RPMI7951 (cell line): Measurements from ENCODE around the gene PPP6R1. TPM values are rescaled to one million over a fixed set of nuclear protein-coding genes. Genes with fewer than 3 reads are reported as not detected.

ENCODE experiments used
- DNase-seq: peaks from one replicate; pipeline ENCODE4 v3.0.0-alpha.2; 2012; ENCODE audit warnings: low read depth
- total RNA-seq: library from RNA; depleted of rRNA; stranded (reverse); fragments of >200 nt; shearing (Covaris generic); gene quantifications from 2 replicates; pipeline ENCODE4 v1.2.3, GENCODE V29; 2014; rRNA removed

Gene PPP6R1, protein sequence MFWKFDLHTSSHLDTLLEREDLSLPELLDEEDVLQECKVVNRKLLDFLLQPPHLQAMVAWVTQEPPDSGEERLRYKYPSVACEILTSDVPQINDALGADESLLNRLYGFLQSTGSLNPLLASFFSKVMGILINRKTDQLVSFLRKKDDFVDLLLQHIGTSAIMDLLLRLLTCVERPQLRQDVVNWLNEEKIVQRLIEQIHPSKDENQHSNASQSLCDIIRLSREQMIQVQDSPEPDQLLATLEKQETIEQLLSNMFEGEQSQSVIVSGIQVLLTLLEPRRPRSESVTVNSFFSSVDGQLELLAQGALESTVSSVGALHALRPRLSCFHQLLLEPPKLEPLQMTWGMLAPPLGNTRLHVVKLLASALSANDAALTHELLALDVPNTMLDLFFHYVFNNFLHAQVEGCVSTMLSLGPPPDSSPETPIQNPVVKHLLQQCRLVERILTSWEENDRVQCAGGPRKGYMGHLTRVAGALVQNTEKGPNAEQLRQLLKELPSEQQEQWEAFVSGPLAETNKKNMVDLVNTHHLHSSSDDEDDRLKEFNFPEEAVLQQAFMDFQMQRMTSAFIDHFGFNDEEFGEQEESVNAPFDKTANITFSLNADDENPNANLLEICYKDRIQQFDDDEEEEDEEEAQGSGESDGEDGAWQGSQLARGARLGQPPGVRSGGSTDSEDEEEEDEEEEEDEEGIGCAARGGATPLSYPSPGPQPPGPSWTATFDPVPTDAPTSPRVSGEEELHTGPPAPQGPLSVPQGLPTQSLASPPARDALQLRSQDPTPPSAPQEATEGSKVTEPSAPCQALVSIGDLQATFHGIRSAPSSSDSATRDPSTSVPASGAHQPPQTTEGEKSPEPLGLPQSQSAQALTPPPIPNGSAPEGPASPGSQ
- 19.7 and 28.0 TPM in 2 replicates for total RNA-seq

DNA sequence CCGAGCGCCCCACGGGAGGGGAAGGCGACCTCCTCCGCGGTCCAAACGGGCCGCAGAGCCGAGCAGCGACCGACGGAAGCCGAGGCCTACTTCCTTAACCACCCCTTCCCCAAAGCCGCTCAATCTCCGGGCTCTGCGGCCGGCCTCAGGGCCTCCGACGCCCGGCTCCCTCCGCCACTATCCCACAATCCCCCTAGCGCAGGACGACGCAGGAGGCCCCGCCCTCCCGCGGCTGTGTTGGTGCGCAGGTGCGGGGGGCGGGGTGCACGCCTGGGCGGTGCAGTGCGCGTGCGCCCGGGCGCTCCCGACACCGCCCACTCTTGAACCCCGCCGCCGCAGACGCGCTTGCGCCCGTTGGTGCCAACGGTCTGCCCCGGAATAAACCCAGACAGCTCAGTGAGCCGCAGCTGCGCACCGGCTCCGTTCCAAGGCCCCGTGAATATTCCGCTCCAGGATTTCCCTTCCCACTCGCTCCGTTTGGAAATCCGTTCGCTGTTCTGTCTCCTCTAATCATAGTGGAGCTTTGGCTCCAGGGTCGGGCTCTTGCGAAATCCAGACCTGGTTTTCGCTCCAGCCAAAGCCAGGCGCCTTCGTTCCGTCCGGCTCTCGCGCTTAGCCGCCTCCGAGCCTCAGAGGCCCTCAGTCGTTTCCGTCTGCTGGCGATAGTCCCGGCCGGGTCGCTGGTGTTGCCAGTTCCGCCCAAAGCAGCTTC, at the start of gene PPP6R1:
PPP6R1 (minus strand) TSS at position 190 of the 712 bp plus-strand sequence. CDS start 11,914 bp downstream, outside the sequence.
- DNase-seq = peak; percentile 99

DNA sequence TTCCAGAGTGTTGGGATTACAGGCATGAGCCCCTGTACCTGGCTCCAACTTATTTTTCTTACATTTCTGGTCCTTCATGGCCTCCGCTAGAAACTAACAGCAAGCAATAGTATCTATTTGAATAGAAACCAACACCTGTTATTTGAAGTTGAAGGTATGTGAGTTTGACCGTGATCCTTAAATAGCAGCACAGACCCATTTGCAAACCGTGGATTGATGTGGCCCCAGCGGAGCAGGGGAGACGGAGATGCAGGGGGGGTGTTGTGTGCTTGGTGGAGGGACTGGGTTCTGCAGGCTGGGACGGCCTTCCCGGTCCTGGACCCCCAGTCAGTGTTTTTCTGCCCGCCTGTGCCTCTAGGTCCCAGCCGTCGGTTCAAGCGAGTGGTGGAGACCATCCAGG, 49.5 kb upstream of the PPP6R1 start:
- DNase-seq = no peak

DNA sequence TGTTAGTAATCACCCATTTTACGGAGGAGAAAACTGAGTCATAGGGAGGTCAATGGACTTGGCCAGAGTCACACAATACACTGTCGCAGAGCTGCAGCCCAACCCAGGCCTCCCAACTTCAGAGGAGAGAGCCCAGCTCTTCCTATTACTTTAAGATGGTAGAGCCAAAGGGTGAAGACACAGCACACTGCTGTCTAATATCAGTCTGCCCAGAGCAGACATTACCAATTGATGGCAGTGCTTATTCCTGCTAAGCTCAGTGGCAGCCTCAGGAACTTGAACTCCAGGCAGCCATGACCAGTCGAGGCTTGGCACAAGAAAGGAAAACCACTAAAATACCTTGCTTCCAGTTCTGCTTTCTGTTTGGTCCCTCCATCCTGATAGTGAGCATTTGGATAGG, 47.9 kb upstream of the PPP6R1 start:
- no peak for DNase-seq

DNA sequence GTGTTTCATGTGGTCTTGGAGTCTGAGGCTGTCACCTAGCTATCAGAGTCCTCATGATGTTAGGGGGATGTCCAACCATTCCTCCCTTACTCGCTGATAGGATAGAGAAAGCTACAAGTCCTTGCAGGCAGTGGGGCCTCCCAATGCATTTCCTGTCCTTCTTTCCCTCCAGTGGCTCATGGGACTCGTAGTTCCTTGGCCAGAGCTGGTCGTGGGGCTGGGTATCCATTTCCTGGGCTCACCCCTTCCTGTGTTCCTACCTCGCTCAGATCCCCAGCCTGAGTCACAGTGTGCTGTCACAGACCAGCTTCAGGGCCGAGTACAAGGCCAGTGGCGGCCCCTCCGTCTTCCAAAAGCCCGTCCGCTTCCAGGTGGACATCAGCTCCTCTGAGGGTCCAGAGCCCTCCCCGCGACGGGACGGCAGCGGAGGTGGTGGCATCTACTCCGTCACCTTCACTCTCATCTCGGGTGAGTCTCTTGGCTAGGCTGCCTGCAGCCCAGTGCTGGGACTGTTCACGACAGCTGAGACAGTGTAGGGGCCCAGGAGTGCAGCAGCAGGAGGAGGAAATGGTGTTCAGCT, 47.3 kb upstream of the PPP6R1 start:
- no peak for DNase-seq

DNA sequence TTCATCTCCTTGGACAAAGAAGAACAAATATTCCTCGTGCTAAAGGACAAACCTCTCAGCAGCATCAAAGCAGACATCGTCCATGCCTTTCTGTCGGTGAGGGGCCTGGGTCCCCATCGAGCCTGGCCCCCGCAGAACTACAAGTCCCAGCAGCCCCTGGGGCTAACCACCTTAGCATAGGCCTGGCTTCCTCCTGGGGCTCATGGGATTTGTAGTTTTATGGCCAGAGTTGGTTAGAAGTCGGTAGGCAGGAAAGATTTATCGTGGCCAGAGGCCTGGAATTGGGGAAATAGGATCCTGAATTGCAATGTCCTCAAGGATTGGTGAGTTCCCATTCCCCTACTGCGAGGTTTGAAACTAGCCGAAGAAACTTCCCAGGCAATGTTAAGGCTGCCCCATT, 46.7 kb upstream of the PPP6R1 start:
- peak; percentile 32 for DNase-seq

DNA sequence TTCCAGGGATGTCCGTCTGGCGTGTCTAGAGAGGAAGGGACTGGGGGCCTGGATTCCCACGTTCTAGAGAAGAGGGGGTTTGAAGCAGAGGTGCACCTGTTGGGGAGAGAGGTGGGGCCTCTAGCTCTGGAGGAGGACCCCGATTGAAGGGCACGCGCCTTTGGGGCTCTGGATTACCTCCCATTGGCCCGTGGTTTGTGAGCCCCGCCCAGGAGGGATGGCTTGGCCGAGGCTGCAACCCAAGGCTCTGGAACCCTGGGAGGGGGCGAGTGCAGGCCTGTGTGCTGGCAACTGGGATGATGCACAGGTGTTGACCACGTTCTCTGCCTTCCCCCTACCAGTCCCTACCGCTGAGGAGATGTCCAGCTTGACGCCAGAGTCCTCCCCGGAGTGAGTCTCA, 46.2 kb upstream of the PPP6R1 start:
- no peak for DNase-seq

DNA sequence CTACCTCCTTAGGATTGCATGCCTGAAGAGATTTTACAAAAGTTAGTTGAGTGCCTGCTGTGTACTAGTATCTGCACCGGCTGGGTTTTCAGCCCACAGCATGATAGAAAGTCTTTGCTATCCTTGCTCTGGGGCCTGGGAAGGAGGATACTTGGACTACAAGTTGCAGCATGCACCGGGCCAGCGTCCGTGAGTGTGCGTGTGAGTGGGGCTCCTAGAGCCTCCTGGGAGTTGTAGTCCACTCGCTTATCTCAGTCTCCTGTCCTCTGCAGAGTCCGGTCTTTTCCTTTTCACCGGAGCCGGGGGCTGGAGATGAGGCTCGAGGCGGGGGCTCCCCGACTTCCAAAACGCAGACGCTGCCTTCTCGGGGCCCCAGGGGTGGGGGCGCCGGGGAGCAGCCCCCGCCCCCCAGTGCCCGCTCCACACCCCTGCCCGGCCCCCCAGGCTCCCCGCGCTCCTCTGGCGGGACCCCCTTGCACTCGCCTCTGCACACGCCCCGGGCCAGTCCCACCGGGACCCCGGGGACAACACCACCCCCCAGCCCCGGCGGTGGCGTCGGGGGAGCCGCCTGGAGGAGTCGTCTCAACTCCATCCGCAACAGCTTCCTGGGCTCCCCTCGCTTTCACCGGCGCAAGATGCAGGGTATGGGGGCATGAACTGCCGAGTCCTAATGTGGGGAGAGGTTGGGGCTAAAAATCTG, 45.6 kb upstream of the PPP6R1 start:
- DNase-seq = peak; percentile 47

DNA sequence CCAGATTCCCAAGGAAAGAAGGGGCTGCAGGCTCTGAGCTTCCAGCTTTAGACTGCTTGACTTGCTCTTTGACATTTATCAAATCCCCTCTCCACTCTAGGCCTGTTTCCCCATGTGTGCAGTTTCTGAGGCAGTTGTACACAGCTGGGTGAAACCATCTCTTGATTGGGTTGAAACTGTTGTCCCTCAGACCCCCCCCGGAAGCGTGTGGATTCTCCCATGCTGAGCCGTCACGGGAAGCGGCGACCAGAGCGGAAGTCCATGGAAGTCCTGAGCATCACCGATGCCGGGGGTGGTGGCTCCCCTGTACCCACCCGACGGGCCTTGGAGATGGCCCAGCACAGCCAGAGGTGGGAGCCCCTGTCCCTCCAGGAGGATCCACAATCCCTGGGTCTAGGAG, 44.7 kb upstream of the PPP6R1 start:
- DNase-seq = no peak

DNA sequence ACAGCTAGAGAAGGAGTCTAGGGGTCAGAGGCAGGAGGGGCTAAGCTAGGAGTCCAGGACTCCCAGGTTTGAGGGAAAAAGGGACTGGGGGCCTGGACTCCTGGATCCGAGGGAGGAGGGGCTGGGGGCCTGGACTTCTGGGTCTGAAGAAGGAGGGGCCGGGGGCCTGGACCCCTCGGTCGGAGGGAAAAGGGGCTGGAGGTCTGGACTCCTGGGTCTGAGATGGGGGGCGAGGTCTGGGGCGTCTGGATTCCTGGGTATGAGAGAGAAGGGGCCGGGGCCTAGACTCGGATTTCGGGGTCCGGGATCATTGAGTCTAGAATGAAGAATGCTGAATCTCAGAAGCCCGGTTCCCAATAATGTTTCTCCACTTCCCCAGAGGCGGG, 43.5 kb upstream of the PPP6R1 start:
- no peak for DNase-seq

DNA sequence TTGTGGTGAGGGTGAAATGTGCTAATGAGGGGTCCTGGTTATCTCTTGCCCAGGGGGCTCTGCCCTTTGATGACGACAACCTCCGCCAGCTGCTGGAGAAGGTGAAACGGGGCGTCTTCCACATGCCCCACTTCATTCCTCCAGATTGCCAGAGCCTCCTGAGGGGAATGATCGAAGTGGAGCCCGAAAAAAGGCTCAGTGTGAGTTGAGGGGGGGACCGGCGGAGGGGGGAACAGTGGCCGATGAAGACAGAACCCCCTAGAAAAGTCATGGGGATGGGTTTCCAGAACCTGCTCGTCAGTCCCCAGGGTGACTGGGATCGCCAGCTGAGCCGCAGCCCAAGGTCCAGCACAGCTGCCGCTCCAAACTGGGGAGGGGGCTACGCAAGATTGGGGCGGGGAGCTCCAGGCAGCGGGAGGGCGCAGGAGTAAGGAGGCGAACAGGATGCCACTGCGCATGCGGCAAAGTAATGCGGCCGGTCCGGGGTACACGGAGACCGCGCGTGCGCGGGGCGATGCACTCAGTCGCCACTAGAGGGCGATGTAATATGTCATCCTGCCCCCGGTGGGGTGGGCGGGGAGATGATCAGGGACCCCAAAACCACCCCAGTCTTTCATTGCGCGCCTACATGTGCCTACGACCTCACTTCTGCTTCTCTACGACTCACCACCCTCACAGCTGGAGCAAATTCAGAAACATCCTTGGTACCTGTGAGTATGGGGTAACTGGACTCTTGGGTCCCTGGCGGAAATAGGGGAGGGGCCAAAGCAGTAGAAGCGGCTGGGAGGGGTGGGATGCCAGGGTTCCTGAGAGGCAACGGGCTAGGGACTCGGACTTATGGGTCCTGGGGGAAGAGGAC, 42.9 kb upstream of the PPP6R1 start:
- DNase-seq = peak; percentile 54

DNA sequence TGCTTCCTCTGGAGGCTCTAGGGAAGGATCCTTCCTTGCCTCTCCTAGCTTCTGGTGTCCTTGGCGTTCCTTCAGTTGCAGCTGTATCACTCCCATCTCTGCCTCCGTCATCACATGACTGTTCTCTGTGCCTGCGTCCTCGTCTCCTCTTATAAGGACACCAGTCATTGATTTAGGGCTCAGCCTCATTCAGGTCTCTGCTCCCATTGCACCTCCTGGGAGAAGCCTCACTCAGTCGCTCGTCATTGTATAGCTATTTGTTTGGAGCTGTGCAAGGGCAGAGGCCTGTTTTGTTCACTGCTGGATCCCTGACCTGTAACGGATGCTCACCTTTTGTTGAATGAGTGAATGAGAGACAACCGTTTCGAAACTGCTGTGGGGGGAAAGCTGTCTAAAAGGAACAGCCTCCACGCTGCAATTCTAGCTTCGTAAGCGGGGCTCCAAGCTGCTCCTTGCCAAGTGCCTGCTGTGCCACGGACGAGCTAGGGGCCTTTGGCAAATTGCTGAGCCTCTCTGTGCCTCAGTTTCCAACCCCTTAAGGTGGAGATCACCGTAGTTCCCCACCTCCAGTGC, 42.2 kb upstream of the PPP6R1 start:
- DNase-seq = no peak

DNA sequence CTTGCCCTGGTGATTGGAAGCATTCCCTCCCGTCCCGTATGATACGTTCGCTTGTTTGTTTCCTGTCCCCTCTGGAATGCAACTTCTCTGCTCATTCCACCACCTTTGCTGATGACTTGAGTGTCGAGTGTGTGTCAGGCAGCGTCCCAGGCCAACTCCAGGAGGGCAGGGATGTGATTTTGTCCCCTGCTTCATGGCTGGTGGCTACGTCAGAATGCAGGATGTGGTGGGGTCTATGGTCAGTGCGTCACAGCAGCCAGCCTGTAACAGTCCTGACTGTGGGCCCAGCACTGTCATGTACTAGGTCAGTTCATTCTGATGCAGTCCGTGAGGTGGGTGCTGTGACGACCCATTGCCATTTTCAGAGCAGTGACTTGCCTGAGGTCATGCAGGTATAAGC, 41.2 kb upstream of the PPP6R1 start:
- no peak for DNase-seq

DNA sequence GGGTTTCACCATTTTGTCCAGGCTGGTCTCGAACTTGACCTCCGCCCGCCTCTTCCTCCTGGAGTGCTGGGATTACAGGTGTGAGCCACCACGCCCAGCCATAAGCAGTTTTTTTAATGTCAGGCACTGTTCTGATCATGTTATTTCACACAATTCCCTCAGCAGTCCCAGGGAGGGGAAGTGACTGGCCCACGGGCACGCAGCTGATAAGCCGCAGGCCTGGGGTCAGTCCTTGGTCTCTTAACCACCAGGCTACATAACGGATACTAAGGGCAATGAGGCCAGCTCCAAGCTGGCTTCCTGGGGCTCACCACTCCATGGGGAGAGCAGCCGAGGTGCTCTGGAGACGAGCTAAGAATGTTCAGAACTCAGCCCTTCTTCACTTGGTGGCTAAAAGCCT, 38.5 kb upstream of the PPP6R1 start:
- no peak for DNase-seq

DNA sequence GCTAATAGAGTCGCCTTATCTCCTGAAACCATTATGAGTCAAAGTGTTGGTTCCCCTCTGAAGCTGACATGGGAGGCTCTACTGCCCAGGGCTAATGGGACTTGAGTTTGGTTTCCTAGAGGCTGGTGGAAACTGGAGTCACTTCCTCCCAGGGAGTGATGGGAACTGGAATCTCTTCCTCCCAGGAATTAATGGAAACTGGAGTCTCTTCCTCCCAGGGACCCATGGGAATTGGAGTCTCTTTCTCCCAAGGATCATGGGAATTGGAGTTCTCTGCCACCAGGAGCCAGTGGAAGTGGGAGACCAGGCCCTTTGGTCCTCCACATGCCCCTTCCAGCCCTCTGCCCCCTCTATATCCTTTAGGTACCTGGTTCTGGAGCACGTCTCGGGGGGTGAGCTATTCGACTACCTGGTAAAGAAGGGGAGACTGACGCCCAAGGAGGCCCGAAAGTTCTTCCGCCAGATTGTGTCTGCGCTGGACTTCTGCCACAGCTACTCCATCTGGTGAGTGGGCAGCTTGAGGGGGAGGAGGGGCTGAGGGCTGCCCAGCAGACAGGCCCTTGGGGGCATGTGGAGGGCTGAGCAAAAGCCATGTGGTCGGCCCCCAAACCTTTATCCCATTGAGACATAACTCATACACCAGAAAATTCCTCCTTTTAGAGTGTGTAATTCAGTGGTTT, 30.4 kb upstream of the PPP6R1 start:
- DNase-seq = peak; percentile 32

DNA sequence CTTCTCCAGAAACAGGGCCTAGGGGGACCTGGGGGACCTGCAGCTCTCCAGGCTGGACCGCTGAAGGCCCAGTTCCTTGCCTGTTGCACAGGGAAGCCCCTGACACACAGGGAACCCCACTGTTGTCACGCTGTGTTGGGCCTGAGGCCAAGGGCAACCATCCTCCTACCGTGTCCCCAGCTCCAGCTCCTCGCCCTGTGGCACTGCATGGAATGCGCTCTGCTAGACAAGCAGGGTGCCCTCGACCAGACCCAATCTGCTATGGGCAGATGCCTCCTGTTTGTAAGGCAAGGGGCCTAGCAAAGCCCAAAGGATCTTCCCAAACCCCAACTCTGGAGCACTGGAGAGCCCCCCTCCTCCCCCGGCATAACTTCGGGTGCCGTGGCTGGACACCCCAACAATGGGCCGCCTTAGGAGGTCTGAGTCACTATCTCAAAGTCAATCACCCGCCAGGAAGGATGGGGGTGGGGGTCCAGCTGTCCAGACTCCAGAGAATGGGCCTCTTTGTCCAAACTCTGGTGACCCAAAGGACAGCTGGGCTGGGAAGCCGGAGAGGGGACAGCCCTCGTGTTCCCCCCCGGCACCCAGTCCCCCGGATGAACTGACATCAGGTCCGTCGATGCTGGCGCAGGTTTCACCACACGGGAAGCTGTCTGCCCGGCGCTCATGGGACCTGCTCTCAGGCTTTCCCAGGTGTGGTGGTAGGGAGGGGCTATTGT, 28.7 kb upstream of the PPP6R1 start:
- peak; percentile 52 for DNase-seq

DNA sequence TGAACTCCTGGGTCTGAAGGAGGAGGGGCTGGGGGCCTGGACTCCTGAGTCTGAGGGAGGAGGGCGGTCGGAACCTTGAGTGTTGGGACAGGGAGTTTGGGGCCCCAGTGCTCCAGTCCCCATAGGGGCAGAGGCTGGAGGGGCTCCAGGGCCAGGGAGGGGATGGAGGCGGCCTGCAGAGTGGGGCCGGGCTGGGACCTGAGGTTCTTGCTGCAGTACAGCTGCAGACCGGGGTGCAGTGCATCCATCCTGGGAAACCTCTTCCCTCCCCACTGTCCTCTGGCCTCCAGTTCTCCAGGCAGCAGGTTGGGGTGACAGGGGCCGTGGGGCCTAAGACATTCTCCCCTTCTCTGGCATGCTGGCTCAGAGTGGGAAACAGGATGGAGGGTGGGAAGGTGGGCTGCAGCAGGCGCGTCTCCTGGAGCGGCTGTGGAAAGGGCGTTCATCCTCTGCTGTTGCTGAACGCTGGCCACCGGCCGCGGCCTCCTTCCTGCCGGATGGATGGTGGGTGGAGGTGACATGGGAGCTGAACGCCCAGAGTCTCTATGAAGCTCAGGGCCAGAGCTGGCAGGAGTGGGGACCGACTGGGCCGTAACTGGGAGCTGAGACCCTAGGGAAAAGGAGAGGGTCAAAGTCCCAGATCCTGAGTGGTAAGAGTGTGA, 26.5 kb upstream of the PPP6R1 start:
- DNase-seq = no peak

DNA sequence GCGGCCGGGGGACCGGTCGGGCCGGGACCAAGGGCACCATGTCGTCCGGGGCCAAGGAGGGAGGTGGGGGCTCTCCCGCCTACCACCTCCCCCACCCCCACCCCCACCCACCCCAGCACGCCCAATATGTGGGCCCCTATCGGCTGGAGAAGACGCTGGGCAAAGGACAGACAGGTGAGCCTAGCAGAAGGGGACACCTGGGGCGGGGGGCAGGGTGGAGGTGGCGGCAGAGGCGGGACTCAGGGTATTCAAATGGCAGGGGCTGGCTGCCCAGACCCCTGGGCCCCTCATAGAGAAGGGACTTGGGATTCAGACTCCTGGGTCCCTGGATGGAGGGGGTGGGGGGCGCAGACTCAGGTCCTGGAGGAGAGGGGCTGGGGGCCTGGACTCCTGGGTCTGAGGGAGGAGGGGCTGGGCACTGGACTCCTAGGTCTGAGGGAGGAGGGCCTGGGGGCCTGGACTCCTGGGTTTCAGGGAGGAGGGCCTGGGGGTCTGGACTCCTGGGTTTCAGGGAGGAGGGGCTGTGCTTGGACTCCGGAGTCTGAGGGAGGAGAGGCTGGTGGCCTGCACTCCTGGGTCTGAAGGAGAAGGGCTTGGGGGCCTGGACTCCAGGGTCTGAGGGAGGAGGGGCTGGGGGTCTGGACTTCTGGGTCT, 25.7 kb upstream of the PPP6R1 start:
- DNase-seq = no peak
